ENCODE results near the gene AMER1.

DNA sequence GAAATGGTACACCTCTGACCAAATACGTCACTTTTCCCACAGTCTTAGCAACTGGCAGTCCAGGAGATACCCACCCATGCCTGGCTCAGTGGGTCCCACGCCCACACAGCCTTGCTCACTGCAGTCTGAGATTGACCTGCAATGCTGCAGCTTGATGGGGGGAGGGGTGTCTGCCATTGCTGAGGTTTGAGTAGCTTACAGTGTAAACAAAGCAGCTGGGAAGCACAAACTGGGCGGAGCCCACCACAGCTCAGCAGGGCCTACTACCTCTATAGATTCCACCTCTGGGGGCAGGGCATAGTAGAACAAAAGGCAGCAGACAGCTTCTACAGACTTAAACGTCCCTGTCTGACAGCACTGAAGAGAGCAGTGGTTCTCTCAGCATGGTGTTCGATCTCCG is 52.7 kb downstream of the AMER1 start:
- TF ChIP-seq, protein P1, sequence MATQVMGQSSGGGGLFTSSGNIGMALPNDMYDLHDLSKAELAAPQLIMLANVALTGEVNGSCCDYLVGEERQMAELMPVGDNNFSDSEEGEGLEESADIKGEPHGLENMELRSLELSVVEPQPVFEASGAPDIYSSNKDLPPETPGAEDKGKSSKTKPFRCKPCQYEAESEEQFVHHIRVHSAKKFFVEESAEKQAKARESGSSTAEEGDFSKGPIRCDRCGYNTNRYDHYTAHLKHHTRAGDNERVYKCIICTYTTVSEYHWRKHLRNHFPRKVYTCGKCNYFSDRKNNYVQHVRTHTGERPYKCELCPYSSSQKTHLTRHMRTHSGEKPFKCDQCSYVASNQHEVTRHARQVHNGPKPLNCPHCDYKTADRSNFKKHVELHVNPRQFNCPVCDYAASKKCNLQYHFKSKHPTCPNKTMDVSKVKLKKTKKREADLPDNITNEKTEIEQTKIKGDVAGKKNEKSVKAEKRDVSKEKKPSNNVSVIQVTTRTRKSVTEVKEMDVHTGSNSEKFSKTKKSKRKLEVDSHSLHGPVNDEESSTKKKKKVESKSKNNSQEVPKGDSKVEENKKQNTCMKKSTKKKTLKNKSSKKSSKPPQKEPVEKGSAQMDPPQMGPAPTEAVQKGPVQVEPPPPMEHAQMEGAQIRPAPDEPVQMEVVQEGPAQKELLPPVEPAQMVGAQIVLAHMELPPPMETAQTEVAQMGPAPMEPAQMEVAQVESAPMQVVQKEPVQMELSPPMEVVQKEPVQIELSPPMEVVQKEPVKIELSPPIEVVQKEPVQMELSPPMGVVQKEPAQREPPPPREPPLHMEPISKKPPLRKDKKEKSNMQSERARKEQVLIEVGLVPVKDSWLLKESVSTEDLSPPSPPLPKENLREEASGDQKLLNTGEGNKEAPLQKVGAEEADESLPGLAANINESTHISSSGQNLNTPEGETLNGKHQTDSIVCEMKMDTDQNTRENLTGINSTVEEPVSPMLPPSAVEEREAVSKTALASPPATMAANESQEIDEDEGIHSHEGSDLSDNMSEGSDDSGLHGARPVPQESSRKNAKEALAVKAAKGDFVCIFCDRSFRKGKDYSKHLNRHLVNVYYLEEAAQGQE (IDR thresholded peaks at IDR 0.05; ENCODE audit: insufficient read depth in 1 of 2, low read depth in 2 of 2, low read length in 2 of 2): no peak
- TF ChIP-seq SIN3A (IDR thresholded peaks at IDR 0.05; ENCODE audit: borderline replicate concordance, insufficient read depth, low read length) (no peak), TAF1 (IDR thresholded peaks at IDR 0.05; ENCODE audit: borderline replicate concordance, insufficient read depth, low read length) (no peak), FOXP2 (optimal IDR thresholded peaks at IDR 0.05; ENCODE audit: borderline replicate concordance, extremely low read depth, extremely low read length, insufficient read depth) (no peak), POLR2AphosphoS5 (IDR thresholded peaks at IDR 0.05; ENCODE audit: low read depth, low read length) (no peak)
